Nucleus accumbens (tissue), 56 donors: ENCODE measurements around the gene CRPPA.

Source experiments
- DNase-seq, 56 donors: peaks; one replicate each; lab custom pipeline; 2025; lab: John Stamatoyannopoulos, UW

CRPPA gene

DNA sequence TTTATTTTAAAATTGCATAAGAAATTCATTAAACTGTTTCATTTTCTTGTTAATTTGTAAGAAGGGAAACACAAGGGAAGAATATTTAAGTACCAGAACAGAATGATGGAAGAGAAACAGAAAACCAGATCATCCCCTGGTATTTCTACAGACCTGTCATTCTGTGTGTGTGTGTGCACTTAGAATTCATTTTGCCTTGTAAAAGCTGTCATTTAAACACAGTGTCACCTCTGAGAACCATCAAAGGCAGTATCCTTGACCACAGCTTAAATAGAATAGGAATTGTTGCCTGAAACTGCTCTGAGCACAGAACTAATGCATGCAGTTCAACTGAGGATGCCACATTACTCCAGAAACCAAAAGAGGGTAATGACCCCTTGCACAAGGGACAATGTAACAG is 6.8 kb upstream of the CRPPA start:
- DNase-seq = no peak

DNA sequence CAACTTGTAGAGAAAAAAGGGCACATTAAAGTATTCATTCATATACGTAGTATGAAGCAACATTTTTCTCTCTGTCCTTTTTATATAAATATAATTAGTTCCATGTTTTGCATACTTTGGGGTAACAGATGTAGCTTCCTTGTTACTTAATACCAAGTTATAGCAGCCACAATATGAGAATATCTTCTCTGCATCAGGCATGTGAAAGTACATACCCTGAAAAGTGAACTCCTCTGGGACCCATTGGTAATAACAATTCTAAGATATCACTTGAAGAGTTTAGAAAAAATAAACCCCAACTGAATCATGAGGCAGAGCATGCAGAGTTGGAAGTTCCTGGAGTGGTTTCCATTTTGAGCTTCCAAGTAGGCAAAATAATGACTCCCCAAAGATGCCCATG is 2.4 kb upstream of the CRPPA start:
- no peak for DNase-seq

DNA sequence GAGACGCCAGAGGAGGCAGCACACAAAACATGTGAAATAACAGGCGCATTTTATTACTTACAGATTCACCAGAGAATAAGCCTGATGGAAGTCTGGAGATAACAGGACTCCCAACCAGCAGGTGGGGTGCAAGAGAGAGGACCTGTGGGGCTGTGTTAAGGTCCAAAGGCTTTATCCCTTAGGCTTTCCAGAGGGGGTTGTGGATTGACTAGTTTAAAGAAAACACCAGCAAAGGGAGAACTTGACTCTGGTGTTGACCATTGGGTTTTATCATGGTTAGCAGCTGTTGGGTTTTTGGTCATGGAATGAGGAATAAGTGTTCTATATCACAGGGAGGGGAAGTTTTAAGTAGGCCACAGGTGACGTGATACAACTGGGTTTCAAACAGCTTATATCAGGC is 1.6 kb upstream of the CRPPA start:
- DNase-seq = no peak

DNA sequence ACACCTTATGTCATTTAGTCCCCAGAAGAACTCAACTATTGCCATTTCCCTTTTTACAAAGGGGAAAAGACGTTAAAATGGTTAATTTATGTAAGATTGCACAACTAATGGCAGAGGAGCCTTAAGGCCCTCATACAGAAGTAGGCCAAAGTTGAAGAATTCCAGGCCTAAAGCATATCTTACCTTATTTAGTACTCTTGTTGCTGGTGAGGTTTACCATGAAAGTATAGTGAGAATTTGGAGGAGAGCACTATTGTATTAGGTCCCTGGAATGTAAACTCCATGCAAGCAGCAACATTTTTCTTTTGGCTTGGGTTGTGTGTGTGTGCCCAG is 731 bp upstream of the CRPPA start:
- no peak for DNase-seq

DNA sequence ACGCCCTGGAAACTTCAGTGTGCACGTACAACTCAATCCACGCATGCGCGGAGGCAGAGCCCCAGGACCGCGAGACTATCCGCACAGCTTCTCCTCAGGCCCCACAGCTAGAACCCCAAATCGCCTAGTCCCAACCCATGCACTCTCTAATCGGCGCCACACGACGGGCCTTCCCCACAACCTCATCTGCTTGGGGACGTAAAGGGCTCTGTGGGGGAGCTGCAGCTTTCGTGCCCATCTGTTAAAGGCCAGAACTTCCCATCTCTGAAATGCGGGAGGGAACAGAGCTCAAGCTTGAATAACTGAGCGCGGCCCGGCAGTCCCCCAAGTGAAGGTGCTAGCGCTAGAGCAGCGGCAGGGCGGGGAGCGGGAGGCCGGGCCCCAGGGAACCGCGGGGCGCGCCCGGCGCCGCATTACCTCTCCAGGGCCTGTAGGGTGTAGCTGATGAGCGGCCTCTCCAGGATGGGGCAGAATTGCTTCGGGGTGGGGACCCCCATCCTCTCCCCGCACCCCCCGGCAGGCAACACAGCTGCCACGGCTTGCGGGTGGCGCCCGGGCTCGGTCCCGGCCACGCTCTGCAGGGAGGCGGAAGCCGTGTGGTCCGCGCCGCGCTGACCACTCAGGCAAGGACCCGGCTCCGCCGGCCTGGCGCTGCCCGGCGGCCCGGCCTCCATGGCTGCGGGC is 547 bp downstream of the CRPPA start:
- peak in 54 of 56 donors; percentile 53 to 94 (median 79) for DNase-seq

DNA sequence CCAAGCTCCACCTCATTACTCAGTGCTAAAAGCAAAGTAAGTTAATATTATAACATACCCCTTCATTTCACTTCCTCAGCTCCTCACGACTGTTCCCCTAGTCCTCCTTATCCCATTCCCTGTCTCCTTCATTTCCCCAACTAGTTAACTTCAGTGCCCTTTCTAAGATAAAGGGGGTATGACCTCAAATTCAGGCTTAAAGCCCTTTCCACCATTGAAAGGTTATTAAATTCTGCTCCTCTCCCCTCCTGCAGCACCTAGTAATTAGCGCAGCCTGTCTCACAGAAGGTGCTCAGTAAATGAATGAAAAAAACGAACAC is 1.0 kb downstream of the CRPPA start:
- DNase-seq = peak in 1 of 56 donors; percentile 33

DNA sequence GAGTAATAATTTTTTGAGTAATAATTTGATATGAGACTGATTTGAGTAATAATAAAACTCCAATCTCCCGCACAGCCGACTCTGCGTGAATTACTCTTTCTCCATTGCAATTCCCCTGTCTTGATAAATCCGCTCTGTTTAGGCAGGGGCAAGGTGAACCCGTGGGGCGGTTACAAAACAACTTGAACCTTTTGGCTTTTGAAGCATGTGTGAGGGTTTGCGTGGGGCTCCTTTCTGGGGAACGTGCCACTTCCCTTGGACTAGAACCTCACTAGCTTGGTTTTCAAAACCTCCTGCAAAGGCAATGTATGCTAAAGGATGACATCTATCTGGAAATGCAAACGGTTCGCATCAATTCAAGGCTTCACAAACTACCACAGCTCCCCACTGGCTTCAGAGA is 1.5 kb downstream of the CRPPA start:
- peak in 1 of 56 donors; percentile 17 for DNase-seq

DNA sequence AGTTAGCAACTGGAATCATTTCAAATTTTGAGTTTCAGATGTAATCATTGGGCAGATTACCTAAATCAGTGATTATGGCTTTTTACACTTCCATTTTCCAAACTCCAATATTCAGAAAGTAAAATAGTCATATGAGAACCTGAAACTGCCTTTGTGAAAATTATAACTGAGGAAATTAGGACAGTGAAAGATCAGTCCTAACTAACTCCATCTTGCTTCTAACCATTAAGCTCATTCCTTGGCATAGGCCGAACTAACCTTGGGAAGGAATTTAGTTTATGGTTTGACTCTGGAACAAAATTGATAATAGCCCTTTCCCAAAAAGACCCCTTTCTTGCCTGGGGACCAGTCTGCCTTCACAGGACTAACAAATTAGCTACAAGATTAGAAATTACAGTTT is 2.2 kb downstream of the CRPPA start:
- no peak for DNase-seq

DNA sequence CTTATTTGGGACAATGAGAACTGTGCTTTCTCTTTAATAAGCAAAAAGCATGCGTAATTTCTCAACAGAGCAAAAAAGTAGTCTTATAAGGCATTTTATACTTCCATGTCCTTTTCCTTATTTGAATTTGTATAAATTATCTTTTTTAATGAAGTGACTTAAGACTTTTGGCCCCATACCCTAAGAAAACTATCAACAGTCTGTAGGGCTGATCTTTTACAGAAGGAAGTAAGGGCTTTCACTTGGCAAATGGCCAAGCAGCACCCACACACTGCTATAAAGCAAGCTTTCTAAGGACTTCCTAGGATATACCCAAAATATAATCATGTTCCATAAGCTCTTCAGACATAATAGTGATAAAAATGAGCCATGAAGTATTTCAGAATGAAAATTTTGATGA is 3.4 kb downstream of the CRPPA start:
- no peak for DNase-seq

DNA sequence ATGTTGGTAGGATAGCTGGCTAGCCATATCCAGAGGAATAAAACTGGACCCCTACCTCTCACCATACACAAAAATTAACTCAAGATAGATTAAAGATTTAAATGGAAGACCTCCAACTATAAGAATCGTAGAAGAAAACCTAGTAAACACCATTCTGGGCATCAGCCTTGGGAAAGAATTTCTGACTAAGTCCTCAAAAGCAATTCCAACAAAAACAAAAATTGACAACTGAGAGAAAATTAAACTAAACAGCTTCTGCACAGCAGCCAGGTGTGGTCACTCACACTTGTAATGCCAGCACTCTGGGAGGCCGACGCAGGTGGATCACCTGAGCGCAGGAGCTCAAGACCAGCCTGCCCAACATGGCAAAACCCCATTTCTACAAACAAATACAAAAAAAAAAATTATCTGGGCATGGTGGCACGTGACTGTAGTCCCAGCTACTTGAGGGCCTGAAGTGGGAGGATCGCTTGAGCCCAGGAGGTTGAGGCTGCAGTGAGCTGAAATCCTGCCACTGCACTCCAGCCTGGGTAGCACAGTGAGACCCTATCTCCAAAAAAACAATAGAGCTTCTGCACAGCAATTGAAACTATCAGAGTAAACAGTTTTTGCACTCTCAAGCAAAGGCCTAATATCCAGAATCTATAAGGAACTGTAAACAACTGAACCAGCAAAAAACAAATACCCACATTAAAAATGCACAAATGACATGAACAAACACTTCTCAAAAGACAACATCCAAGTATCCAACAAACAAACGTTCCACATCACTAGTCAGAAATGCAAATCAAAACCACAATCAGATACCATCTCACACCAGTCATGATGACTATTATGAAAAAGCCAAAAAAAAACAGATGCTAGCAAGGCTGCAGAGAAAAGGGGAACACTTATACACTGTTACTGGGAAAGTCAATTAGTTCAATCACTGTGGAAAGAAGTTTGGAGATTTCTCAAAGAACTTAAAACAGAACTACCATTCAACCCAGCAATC is 4.8 kb downstream of the CRPPA start:
- DNase-seq = no peak

DNA sequence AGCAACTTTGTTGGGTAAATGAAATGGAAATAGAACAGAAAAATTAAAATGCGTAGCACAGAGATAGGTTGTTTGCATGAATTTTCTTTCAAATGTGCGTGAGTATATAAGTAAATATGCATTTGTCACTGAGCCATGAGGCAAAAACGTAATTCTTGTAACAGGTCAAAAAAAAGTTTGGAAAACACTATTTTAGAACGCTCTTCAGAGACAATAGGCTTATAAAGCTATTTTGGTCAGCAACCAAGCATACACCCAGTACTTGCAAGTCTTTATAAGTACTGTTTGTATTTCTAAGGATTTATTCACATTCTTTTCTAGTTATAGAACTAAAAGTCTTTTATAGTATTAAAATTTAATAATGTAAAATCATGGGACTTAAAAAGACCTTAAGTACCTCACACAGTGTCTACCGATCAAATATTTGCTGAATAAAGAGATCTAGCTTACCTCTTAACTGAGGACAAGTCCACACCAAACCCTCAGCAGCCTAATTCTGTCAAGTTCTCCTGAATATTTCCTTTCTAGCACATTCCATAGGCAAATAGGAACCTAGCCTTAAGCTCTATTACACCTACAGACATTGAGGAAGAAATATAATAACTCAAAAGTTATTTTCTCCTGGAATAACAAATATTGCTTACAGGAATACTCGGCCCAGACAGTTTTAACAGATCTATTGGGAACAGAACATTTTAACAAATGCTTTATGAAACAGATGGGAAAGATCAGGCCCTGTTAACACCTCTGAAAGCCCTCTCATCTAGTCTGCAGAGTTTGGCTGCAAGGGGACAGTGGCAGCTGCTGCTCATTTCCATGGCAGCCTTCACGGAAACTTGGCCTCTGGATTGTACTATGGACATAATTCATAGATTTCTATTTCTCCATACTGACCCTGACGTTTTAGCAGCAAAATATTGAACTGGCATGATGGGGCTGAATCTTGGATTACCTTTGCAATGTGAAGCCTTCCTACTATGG is 8.8 kb downstream of the CRPPA start:
- DNase-seq = no peak

DNA sequence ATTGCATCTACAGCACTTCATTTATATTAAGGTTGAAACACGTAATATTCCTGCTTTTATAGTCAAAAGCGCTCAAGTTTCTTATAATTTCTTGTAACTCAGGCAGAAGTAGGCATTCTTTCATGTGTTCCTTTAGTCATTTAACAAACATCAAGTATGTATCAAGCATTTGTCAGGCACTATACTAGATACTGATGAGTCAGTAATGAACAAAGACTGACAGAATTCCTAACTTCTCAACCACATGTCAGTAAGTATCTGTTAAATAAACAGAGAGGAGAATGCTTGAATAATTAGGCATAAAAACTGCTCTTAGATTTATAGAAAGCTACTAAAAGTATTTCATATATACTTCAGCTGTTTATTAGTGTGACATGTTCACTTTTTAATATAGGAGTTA is 9.9 kb downstream of the CRPPA start:
- DNase-seq = no peak

DNA sequence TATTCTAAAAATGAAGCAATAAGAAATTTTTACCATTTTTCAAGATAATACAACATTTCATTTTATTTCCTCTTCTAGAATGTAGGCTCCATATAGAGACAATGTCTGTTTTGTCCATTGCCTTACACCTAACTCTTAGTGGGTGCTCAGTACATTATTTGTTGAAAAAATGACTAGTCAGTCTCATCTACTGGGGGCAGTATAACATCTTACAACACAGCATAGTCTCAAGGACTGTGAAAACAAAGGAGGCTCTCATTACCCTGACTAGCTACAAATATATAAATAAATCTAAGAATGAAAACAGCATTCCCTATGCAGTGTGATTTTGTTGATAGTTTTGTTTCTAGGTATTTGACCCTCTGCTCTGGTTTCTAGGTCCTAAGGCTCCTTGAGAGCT is 11.6 kb downstream of the CRPPA start:
- no peak for DNase-seq

DNA sequence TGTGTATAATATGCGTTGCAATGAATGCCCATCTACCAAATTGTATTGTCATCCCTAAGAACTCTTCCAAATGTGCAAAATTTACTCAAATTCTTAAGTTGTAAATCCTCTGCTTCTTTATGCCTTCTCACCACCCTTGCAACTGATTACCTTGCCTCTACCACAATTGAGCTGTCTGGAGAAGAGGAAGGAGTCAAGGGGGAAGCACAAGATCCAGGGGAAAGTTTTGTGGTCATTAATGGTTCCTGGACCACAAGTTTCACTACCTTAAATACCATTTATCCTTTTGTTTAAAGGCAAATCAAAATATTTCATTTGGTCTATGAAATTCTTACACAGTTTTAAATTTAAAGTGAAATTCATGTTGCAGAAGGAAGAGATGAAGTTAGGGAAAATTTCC is 16.7 kb downstream of the CRPPA start:
- DNase-seq = no peak

DNA sequence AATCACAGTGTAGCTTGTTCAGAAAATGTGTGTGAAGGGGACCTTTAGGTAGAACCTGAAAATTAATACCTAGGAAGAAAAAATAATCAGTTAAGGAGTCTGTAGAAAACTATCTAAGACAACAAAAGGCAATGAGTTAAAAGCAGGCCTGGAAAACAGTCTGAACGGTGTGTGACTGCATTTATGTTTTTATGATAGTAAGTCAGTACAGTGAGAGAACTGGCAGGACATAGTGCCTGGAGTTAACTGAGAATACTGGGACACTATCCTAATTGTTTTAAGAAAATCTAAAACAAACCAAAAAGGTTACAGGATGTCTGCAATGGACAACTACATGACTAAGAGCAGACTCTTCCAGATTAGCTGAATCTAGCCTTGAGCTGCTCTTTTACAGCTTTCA is 17.9 kb downstream of the CRPPA start:
- DNase-seq = no peak

DNA sequence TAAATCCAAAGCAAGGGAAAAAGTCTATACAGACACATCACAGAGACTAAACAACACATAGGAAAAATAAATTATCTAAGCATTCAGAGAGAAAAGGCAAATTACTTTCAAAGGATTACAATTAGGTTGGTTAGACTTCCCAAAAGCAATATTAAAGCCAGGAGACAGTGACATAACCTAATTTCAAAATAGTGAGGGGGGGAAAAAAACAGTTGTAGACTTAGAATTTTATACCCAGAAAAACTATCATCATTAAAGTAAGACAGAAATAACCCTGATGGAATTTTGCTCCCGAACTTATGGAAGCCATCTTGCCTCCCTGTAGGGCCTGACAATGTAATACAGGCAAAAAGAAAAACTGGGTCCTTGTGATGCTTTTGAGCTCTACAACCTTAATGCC is 18.4 kb downstream of the CRPPA start:
- no peak for DNase-seq

DNA sequence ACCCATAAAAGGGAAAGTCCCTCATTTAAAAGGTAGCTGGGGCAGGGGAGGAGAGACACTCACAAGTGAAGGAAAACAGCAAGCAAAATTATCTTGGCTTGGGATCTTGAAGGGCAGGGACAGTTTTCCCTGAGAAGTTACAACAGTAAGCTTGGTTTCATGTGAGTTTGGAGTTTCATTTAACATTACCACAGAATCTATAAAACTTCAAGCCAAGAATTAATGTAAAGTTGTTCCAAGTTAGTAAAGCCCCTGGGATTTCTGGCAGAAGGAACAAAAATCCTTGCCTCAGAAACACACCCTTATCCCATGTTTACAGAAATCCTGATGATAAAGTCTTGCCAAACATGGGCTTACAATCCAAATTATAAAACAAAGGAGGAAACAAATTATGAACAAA is 19.2 kb downstream of the CRPPA start:
- no peak for DNase-seq

DNA sequence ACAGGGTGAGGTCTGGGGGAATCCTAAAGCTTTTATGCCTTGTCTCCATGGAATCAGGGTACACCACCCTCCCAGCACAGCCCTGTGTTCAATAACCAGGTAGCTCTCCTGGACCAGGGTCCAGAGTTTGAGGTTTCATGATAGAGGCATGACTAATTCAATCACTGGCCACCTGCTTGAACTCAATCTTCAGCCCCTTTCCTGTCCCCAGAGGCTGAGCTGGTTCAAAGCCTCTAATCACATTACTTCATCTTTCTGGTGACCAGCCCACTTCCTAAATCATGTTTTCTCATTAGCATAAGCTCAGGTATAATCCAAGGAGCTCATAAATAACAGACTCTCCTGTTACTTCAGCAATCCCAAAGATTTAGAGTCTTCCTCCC is 20.5 kb downstream of the CRPPA start:
- DNase-seq = no peak

DNA sequence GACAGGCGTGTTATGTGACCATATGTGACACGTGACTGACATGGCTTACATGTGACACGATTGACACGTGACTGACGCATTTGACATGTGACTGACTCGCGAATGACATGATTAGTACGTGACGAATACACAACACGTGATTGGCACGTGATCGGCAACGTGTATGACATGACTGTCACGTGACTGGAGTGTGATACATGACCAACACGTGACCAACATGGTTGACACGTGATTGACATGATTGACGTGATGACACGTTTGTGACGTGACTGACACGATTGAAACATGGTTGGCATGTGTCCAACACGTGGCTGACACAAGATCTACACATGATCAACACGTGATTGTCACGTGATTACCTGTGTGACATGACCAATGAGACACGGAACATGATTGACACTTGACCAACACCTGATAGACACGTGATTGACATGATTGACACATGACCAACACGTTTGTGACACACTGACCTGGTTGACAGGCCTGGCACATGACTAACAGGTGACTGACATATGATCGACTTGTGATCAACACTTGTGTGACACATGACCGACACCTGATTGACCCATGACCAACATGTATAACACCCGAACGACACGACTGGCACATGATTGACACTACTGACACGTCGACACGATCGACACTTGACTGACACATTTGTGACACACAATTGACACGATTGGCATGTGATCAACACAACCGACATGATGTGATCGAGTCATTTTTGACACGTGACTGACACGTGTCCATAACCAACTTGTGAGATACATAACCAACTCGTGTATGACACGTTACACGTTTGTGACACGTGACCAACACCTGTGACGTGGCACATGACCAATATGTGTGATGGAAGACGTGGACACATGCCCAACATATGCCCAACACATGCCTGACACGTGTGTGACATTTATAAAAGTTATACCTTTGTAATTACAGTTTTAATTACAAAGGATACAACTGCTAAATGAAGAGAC is 21.1 kb downstream of the CRPPA start:
- DNase-seq = no peak

DNA sequence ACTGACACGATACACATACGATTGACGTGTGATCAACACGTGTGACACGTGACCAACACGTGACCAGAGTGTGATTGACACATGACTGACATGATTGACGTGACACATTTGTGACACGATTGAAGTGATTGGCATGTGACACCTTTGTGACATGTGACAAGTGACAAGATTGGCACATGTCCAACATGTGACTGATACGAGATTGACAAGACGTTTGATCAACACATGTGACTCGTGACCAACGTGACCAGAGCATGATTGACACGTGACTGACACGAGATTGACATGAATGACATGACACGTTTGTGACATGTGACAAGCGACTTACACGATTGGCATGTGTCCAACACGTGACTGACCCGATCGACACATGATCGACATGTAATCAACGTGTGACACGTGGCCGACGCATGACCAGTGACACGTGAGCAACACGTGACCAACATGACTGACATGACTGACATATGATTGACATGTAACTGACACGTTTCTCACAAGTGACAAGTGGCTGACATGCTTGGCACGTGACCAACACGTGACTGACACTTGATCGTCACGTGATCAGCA is 22.0 kb downstream of the CRPPA start:
- DNase-seq = no peak
